ENCODE data around the gene HEXB. TPM values are rescaled to one million over a fixed set of nuclear protein-coding genes. Genes with fewer than 3 reads are reported as not detected.

HEXB gene
- total and polyA plus RNA-seq, 2 of the 13 experiments (the other 11 are each of a cell fraction or from before 2014, with no cell fraction given) = 100 to 104 TPM

DNA sequence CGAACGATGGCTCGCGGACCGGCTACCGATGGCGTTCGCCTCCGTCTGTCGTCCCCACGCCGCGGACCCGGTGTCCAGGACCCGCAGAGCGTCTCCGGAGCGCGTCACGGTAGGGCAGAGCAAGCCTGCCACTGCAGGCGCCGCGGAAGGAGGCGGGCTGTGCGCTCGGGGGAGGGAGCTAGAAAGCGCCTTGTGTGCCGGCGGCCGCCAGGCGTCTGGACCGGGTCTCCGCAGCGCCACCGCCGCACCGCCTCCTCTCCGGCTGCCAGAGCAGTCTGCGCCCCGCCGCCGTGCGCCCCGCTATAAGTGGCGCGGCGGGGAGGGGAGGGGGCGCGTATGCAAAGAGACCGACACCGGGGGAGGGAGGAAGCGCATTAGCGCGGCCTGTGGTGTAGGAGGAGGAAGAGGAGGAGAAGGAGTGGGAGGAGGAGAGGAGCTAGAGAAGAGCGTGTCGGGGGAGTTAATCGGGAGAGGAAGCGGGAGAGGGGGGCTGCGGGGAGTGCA lies 44.5 kb upstream of the HEXB start, which contains the start of gene ENC1 (continued):
- TF ChIP-seq, protein P1, sequence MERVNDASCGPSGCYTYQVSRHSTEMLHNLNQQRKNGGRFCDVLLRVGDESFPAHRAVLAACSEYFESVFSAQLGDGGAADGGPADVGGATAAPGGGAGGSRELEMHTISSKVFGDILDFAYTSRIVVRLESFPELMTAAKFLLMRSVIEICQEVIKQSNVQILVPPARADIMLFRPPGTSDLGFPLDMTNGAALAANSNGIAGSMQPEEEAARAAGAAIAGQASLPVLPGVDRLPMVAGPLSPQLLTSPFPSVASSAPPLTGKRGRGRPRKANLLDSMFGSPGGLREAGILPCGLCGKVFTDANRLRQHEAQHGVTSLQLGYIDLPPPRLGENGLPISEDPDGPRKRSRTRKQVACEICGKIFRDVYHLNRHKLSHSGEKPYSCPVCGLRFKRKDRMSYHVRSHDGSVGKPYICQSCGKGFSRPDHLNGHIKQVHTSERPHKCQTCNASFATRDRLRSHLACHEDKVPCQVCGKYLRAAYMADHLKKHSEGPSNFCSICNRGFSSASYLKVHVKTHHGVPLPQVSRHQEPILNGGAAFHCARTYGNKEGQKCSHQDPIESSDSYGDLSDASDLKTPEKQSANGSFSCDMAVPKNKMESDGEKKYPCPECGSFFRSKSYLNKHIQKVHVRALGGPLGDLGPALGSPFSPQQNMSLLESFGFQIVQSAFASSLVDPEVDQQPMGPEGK (CRISPR knock-in tag; IDR thresholded peaks at IDR 0.05) = peak; percentile 97
- TF ChIP-seq ZNF335 (CRISPR knock-in tag; IDR thresholded peaks at IDR 0.05) (no peak), TAF15 (IDR thresholded peaks at IDR 0.05; ENCODE audit: low read depth, low read length, poor library complexity, severe bottlenecking) (no peak), ZNF34 (CRISPR knock-in tag; IDR thresholded peaks at IDR 0.05; ENCODE audit: borderline replicate concordance) (peak; percentile 95; the same call in 1 of the 2 replicates), MBD4 (IDR thresholded peaks at IDR 0.05; ENCODE audit: borderline replicate concordance, low read length) (no peak), POLR2AphosphoS2 (IDR thresholded peaks at IDR 0.05; ENCODE audit: low read depth, low read length) (peak; percentile 71; the same call in 1 of the 2 replicates), KAT7 (CRISPR knock-in tag; IDR thresholded peaks at IDR 0.05; ENCODE audit: borderline replicate concordance) (peak; percentile 80), ZNF563 (CRISPR knock-in tag; IDR thresholded peaks at IDR 0.05) (peak; percentile 97), ZNF629 (CRISPR knock-in tag; conservative IDR thresholded peaks at IDR 0.05) (no peak), ZNF572 (CRISPR knock-in tag; IDR thresholded peaks at IDR 0.05) (no peak; the same call in 1 of the 2 replicates), KMT2A (CRISPR knock-in tag; IDR thresholded peaks at IDR 0.05) (peak; percentile 77), RBAK (CRISPR knock-in tag; IDR thresholded peaks at IDR 0.05) (no peak), HIVEP1 (CRISPR knock-in tag; IDR thresholded peaks at IDR 0.05) (no peak; the same call in 1 of the 2 replicates), ZSCAN25 (CRISPR knock-in tag; IDR thresholded peaks at IDR 0.05) (peak; percentile 80), FLYWCH1 (CRISPR knock-in tag; IDR thresholded peaks at IDR 0.05) (no peak), ZFAT (CRISPR knock-in tag; conservative IDR thresholded peaks at IDR 0.05) (no peak), IKZF4 (CRISPR knock-in tag; IDR thresholded peaks at IDR 0.05; ENCODE audit: borderline replicate concordance, low read depth, not compliant biosample characterization) (no peak), ZFP90 (CRISPR knock-in tag; IDR thresholded peaks at IDR 0.05; ENCODE audit: borderline replicate concordance) (peak; percentile 51), ZNF616 (CRISPR knock-in tag; IDR thresholded peaks at IDR 0.05; ENCODE audit: low read depth) (no peak)
- TF ChIP-seq, protein P2, sequence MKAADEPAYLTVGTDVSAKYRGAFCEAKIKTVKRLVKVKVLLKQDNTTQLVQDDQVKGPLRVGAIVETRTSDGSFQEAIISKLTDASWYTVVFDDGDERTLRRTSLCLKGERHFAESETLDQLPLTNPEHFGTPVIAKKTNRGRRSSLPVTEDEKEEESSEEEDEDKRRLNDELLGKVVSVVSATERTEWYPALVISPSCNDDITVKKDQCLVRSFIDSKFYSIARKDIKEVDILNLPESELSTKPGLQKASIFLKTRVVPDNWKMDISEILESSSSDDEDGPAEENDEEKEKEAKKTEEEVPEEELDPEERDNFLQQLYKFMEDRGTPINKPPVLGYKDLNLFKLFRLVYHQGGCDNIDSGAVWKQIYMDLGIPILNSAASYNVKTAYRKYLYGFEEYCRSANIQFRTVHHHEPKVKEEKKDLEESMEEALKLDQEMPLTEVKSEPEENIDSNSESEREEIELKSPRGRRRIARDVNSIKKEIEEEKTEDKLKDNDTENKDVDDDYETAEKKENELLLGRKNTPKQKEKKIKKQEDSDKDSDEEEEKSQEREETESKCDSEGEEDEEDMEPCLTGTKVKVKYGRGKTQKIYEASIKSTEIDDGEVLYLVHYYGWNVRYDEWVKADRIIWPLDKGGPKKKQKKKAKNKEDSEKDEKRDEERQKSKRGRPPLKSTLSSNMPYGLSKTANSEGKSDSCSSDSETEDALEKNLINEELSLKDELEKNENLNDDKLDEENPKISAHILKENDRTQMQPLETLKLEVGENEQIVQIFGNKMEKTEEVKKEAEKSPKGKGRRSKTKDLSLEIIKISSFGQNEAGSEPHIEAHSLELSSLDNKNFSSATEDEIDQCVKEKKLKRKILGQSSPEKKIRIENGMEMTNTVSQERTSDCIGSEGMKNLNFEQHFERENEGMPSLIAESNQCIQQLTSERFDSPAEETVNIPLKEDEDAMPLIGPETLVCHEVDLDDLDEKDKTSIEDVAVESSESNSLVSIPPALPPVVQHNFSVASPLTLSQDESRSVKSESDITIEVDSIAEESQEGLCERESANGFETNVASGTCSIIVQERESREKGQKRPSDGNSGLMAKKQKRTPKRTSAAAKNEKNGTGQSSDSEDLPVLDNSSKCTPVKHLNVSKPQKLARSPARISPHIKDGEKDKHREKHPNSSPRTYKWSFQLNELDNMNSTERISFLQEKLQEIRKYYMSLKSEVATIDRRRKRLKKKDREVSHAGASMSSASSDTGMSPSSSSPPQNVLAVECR (CRISPR knock-in tag; IDR thresholded peaks at IDR 0.05; ENCODE audit: borderline replicate concordance) = peak; percentile 89; the same call in 1 of the 2 replicates
- TF ChIP-seq, protein P3, sequence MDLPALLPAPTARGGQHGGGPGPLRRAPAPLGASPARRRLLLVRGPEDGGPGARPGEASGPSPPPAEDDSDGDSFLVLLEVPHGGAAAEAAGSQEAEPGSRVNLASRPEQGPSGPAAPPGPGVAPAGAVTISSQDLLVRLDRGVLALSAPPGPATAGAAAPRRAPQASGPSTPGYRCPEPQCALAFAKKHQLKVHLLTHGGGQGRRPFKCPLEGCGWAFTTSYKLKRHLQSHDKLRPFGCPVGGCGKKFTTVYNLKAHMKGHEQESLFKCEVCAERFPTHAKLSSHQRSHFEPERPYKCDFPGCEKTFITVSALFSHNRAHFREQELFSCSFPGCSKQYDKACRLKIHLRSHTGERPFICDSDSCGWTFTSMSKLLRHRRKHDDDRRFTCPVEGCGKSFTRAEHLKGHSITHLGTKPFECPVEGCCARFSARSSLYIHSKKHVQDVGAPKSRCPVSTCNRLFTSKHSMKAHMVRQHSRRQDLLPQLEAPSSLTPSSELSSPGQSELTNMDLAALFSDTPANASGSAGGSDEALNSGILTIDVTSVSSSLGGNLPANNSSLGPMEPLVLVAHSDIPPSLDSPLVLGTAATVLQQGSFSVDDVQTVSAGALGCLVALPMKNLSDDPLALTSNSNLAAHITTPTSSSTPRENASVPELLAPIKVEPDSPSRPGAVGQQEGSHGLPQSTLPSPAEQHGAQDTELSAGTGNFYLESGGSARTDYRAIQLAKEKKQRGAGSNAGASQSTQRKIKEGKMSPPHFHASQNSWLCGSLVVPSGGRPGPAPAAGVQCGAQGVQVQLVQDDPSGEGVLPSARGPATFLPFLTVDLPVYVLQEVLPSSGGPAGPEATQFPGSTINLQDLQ (CRISPR knock-in tag; IDR thresholded peaks at IDR 0.05) = 0 out of 2 replicates have a peak, but pooled peaks have one; percentile 14
- TF ChIP-seq, protein P4, sequence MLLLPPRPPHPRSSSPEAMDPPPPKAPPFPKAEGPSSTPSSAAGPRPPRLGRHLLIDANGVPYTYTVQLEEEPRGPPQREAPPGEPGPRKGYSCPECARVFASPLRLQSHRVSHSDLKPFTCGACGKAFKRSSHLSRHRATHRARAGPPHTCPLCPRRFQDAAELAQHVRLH (CRISPR knock-in tag; IDR thresholded peaks at IDR 0.05; ENCODE audit: borderline replicate concordance, low read depth) = no peak; the same call in 1 of the 2 replicates

All from HepG2 (cell line).